NCI-H82 (cell line): Measurements from ENCODE around the gene MAGEA9.
"Not testable (repeated sequence)": the region's sequence is repeated elsewhere in the genome, so short reads cannot be mapped to it uniquely, and the experiment has no call there.

Source experiments
- DNase-seq: peaks from one replicate; lab custom pipeline; 2025; lab: John Stamatoyannopoulos, UW

MAGEA9 gene

DNA sequence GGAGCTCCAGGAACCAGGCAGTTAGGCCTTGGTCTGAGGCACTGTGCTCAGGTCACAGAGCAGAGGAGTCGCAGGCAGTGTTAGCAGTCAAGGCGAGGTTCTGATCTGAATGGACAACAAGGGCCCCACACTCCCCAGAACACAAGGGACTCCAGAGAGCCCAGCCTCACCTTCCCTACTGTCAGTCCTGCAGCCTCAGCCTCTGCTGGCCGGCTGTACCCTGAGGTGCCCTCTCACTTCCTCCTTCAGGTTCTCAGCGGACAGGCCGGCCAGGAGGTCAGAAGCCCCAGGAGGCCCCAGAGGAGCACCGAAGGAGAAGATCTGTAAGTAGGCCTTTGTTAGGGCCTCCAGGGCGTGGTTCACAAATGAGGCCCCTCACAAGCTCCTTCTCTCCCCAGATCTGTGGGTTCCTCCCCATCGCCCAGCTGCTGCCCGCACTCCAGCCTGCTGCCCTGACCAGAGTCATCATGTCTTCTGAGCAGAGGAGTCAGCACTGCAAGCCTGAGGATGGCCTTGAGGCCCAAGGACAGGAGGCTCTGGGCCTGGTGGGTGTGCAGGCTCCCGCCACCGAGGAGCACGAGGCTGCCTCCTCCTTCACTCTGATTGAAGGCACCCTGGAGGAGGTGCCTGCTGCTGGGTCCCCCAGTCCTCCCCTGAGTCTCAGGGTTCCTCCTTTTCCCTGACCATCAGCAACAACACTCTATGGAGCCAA is 26.2 kb downstream of the MAGEA9 start:
- DNase-seq: no peak

DNA sequence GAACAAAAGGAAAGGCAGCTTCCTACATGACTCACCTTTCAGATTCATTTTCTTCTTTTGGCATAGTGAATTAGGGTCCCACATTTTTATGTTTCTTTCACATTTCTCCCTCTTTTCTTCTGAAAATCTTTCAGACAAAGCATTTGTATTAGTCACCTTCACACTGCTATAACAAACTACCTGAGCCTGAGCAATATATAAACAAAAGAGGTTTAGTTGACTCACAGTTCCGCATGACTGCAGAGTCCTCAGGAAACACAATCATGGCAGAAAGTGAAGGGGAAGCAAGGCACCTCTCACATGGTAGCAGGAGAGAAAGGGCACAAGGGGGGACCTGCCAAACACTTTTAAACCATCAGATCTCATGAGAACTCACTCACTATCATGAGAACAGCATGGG is 36.9 kb downstream of the MAGEA9 start:
- DNase-seq: no peak

- no peak for DNase-seq
Observed at GRCh38 chrX:149819371-149819770, 37.6 kb downstream of the MAGEA9 start.

- DNase-seq: peak; percentile 64
Observed at GRCh38 chrX:149825424-149825823, 43.7 kb downstream of the MAGEA9 start.

GRCh38 chrX:149827254-149827653 is 45.5 kb downstream of the MAGEA9 start:
- no peak for DNase-seq

DNA sequence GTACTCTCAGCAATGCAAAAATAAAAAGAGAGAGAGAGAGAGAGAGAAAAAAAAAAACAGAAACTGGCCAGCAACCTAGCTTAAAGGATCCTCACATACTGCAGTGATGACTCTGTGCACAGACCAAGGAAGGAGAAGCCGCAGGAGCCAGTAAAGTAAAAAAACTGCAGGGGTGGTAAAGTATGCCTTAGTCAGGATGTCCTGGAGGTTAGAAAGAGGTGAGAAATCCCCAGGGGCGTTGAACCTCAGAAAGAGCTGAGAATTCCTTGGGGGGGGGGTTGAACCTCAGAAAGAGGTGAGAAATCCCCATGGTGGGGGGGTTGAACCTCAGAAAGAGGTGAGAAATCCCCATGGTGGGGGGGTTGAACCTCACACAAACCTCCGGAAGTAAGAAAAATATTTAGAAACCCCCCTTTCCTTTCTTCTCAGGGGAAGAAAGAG is 48.0 kb downstream of the MAGEA9 start:
- DNase-seq: no peak

DNA sequence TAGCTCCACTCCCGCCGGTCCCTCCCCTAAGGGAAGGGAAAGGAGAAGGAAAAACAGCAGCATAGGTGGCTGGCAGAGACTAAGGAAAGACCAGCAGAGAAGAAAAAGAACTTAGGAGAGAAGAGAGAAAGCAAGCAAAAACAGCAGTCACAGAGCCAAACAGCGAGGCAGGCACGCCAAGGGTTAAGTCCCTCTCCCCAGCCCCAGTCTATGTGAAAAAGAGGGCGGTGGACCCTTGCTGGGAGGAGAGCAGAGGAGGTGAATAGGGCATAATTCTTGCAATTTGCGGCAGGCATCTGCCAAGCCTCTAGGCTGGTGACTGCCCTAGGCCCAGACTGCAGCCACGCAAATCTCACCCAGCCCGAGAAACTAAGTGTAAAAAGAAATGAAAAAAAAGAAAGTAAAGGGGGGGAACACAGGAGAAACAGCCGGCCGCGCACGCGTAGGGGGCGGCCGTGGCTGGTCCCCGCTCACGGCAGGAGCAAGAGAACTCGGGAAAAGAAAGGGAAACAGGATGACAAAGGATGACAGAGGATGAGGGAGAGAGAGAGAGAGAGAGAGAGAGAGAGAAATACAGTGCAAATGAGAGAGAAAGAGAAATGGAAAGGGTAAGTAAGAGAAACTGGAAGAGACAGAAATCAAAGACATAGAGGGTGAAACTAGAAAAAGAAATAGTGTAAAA is 48.6 kb downstream of the MAGEA9 start:
- DNase-seq: peak; percentile 52

GRCh38 chrX:149831473-149831872 is 49.7 kb downstream of the MAGEA9 start:
- DNase-seq: peak; percentile 38

DNA sequence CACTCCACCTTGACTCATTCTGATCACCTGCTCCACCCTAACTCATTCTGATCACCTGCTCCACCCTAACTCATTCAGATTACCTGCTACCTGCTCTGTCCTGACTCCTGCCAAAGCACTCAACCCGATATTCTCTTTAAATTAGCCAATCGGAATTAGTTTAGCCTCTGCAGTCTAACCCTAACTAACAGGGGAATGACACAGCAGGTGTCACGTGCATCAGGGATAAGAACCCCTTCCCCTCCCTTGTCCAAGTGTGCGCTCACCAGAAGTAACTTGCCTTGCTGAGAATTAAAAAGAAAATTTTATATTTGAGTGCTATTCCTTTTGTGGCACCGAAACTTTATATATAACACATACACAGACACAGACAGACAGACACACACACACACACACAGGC is 55.0 kb downstream of the MAGEA9 start:
- not testable (repeated sequence) for DNase-seq

GRCh38 chrX:149837167-149837566 is 55.4 kb downstream of the MAGEA9 start:
- no peak for DNase-seq
